RWPE2 (cell line): ENCODE measurements around the gene MRPS14.

Source experiments
- ATAC-seq: fragments of 200-7000 bp; cut with Tn5 transposase; 3 replicates; pipeline ENCODE4 v1.9.1; 2021; ENCODE audit warnings: low read depth
- DNase-seq: peaks from one replicate; pipeline ENCODE4 v3.0.0-alpha.2; 2020; ENCODE audit warnings: low spot score
- H3K27ac ChIP-seq: fragments of 450-650 bp; 2 replicates; pipeline ENCODE4 v1.5.1; 2017; ENCODE audit warnings: mild to moderate bottlenecking; ENCODE audit not compliant: poor library complexity, severe bottlenecking
- H3K27me3 ChIP-seq: fragments of 250-450 bp; sonication (Bioruptor Pico); 2 replicates; pipeline ENCODE4 v1.5.1; 2021; ENCODE audit warnings: mild to moderate bottlenecking, moderate library complexity; ENCODE audit not compliant: insufficient read depth, poor library complexity, severe bottlenecking
- H3K36me3 ChIP-seq: fragments of 250-450 bp; sonication (Bioruptor Pico); 2 replicates; pipeline ENCODE4 v1.5.1; 2020; ENCODE audit warnings: low read depth, mild to moderate bottlenecking, moderate library complexity
- H3K4me1 ChIP-seq: fragments of 250-450 bp; sonication (Bioruptor Pico); 2 replicates; pipeline ENCODE4 v1.5.1; 2021; ENCODE audit warnings: mild to moderate bottlenecking, moderate library complexity; ENCODE audit not compliant: insufficient read depth, poor library complexity, severe bottlenecking
- H3K4me3 ChIP-seq: fragments of 250-450 bp; sonication (Bioruptor Pico); 2 replicates; pipeline ENCODE4 v1.5.1; 2021; ENCODE audit warnings: mild to moderate bottlenecking, moderate library complexity; ENCODE audit not compliant: severe bottlenecking
- H3K9me3 ChIP-seq: fragments of 250-450 bp; sonication (Bioruptor Pico); 2 replicates; pipeline ENCODE4 v1.5.1; 2021; ENCODE audit warnings: mild to moderate bottlenecking, moderate library complexity; ENCODE audit not compliant: severe bottlenecking
- CTCF ChIP-seq: fragments of 450-650 bp; IDR thresholded peaks from one replicate; pipeline ENCODE4 v1.5.1; 2017; ENCODE audit warnings: mild to moderate bottlenecking, moderate library complexity; ENCODE audit not compliant: poor library complexity, severe bottlenecking

MRPS14 gene

GRCh38 chr1:175000697-175001187, 22.5 kb downstream of the MRPS14 start:
- H3K27ac ChIP-seq, result peak overlapping the region; percentile 81
- no peak for DNase-seq
- no peaks in the 10 kb centered on the region for H3K27me3 ChIP-seq
- ATAC-seq, result no peak
- H3K4me3 ChIP-seq, result peak overlapping the region; percentile 52
- peaks cover 9% of the 10 kb centered on the region for H3K4me1 ChIP-seq
- TF ChIP-seq CTCF, result no peak
- peaks cover 17% of the 10 kb centered on the region for H3K36me3 ChIP-seq
- no peaks in the 10 kb centered on the region for H3K9me3 ChIP-seq

GRCh38 chr1:174999936-175000696, 23.1 kb downstream of the MRPS14 start, which contains the start of gene CACYBP:
Gene CACYBP, plus strand, starts transcription at chr1:174999947. Its CDS starts 234 bp downstream, at chr1:175000181.
- no peak for TF ChIP-seq CTCF
- peaks cover 11% of the 10 kb centered on the region for H3K36me3 ChIP-seq
- DNase-seq, result peak; percentile 55
- H3K27me3 ChIP-seq, result no peaks in the 10 kb centered on the region
- peak within 1 kb of the TSS; percentile 52 for H3K4me3 ChIP-seq
- peak within 1 kb of the TSS; percentile 81 for H3K27ac ChIP-seq
- no peaks in the 10 kb centered on the region for H3K9me3 ChIP-seq
- H3K4me1 ChIP-seq, result peaks cover 9% of the 10 kb centered on the region
- peak; percentile 11; the same call in 2 of the 3 replicates for ATAC-seq

GRCh38 chr1:174999216-174999935, 23.8 kb downstream of the MRPS14 start:
- Histone ChIP-seq H3K9me3 (no peaks in the 10 kb centered on the region), H3K36me3 (peaks cover 4% of the 10 kb centered on the region), H3K4me3 (peak overlapping the region; percentile 52), H3K27ac (peak overlapping the region; percentile 81), H3K4me1 (peaks cover 9% of the 10 kb centered on the region), H3K27me3 (no peaks in the 10 kb centered on the region)
- DNase-seq (peak; percentile 94), ATAC-seq (peak; percentile 84)
- TF ChIP-seq CTCF, result no peak

GRCh38 chr1:174998569-174999215, 24.5 kb downstream of the MRPS14 start:
- Histone ChIP-seq H3K4me3 (peak overlapping the region; percentile 52), H3K27me3 (no peaks in the 10 kb centered on the region), H3K36me3 (no peaks in the 10 kb centered on the region), H3K27ac (peak overlapping the region; percentile 81), H3K9me3 (no peaks in the 10 kb centered on the region), H3K4me1 (peaks cover 9% of the 10 kb centered on the region)
- TF ChIP-seq CTCF, result peak; percentile 81
- DNase-seq, result no peak
- peak; percentile 16; the same call in 1 of the 3 replicates for ATAC-seq
